Measurements from ENCODE around the gene RAB7B.

DNA sequence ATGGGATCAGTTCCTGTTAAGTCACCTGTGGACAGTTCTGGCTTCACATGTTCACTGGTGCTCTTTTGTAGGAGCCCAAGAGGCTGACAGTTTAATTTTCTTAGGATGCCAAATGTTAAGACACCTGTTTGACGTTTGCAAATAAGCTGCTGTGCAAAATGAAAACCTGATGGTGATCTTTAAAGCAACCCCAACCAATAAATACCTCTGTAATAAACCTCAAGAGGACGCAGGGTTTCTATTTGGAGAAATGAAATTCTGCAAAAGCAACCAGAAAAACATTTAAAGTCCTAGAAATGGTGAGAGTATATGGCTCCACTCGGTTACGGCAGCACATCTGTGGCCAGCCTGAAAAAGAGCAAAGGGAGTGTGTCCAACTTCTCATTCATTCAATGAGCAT is 44.1 kb upstream of the RAB7B start:
- TF ChIP-seq, protein P1, sequence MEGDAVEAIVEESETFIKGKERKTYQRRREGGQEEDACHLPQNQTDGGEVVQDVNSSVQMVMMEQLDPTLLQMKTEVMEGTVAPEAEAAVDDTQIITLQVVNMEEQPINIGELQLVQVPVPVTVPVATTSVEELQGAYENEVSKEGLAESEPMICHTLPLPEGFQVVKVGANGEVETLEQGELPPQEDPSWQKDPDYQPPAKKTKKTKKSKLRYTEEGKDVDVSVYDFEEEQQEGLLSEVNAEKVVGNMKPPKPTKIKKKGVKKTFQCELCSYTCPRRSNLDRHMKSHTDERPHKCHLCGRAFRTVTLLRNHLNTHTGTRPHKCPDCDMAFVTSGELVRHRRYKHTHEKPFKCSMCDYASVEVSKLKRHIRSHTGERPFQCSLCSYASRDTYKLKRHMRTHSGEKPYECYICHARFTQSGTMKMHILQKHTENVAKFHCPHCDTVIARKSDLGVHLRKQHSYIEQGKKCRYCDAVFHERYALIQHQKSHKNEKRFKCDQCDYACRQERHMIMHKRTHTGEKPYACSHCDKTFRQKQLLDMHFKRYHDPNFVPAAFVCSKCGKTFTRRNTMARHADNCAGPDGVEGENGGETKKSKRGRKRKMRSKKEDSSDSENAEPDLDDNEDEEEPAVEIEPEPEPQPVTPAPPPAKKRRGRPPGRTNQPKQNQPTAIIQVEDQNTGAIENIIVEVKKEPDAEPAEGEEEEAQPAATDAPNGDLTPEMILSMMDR (IDR thresholded peaks at IDR 0.05), result no peak
- TF ChIP-seq, protein P2, sequence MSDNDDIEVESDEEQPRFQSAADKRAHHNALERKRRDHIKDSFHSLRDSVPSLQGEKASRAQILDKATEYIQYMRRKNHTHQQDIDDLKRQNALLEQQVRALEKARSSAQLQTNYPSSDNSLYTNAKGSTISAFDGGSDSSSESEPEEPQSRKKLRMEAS (IDR thresholded peaks at IDR 0.05), result no peak
- TF ChIP-seq, protein P3, sequence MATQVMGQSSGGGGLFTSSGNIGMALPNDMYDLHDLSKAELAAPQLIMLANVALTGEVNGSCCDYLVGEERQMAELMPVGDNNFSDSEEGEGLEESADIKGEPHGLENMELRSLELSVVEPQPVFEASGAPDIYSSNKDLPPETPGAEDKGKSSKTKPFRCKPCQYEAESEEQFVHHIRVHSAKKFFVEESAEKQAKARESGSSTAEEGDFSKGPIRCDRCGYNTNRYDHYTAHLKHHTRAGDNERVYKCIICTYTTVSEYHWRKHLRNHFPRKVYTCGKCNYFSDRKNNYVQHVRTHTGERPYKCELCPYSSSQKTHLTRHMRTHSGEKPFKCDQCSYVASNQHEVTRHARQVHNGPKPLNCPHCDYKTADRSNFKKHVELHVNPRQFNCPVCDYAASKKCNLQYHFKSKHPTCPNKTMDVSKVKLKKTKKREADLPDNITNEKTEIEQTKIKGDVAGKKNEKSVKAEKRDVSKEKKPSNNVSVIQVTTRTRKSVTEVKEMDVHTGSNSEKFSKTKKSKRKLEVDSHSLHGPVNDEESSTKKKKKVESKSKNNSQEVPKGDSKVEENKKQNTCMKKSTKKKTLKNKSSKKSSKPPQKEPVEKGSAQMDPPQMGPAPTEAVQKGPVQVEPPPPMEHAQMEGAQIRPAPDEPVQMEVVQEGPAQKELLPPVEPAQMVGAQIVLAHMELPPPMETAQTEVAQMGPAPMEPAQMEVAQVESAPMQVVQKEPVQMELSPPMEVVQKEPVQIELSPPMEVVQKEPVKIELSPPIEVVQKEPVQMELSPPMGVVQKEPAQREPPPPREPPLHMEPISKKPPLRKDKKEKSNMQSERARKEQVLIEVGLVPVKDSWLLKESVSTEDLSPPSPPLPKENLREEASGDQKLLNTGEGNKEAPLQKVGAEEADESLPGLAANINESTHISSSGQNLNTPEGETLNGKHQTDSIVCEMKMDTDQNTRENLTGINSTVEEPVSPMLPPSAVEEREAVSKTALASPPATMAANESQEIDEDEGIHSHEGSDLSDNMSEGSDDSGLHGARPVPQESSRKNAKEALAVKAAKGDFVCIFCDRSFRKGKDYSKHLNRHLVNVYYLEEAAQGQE (IDR thresholded peaks at IDR 0.05), result no peak
- TF ChIP-seq, protein P4, sequence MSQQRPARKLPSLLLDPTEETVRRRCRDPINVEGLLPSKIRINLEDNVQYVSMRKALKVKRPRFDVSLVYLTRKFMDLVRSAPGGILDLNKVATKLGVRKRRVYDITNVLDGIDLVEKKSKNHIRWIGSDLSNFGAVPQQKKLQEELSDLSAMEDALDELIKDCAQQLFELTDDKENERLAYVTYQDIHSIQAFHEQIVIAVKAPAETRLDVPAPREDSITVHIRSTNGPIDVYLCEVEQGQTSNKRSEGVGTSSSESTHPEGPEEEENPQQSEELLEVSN (IDR thresholded peaks at IDR 0.05; ENCODE audit: borderline replicate concordance, low read depth), result no peak
- no peak for TF ChIP-seq EP300 (IDR thresholded peaks at IDR 0.05)
